Epithelial cell of proximal tubule (primary cell): ENCODE data around the gene GNB1. TPM values are rescaled to one million over a fixed set of nuclear protein-coding genes. Genes with fewer than 3 reads are reported as not detected.

Source experiments
- DNase-seq: peaks from one replicate; pipeline ENCODE4 v3.0.0-alpha.2; 2011; ENCODE audit warnings: low read depth
- H3K4me3 ChIP-seq: 2 replicates; pipeline ENCODE4 v1.5.1; 2011; ENCODE audit warnings: low read depth, mild to moderate bottlenecking, low read length
- total RNA-seq: library from RNA; depleted of rRNA; stranded (reverse); fragments of >200 nt; gene quantifications from 2 replicates; pipeline ENCODE4 v1.2.3, GENCODE V29; 2015
- TF ChIP-seq, protein P1 (sequence below): conservative IDR thresholded peaks from 2 replicates; pipeline ENCODE4 v1.5.1; 2012; ENCODE audit warnings: low read depth, mild to moderate bottlenecking, low read length

GNB1 gene
- total RNA-seq, 1 donor from 2014 or later, result 200 TPM

DNA sequence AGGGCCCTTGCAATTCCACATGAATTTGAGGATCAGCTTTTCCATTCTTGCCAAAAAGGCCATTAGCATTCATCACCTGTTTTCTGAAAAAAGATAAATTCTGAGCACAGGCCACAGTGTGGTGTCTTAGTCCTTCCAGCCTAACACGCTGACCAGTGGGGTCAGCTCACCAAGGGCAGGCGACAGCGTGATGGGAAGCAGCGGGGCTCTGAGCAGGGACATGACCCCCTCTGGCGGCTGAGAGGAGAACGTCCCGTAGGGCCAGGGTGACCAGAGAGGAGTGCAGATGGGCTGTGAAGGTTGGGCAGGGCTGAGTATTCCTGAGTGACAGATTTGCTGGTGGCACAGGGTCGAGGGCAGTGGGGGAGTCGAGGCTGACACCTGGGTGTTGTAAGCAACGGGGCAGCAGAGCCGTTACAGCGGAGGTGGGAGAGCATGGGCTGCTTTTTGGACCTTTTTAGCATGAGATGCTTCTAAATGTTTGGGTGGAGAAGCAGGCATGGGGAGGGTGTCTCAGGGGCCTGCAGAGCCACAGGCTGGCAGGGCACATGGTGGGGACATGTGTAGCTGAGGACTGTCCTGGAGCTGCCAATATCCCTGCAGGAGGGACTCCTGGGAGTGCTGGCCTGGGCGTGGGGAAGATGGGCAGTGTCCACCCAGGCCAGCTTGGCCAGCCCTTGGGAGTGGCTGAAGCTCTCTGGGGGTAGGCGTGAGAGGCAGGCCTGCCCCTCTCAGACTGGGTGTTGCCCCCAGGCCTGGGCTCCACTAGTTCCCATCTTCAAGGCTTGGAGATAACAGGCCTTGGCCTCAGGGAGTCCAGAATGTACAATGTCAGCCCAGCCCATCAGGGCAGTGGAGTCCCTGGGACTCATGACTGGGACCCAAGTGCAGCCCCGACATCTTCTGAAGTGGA, 15.6 kb upstream of the GNB1 start:
- TF ChIP-seq, protein P1, sequence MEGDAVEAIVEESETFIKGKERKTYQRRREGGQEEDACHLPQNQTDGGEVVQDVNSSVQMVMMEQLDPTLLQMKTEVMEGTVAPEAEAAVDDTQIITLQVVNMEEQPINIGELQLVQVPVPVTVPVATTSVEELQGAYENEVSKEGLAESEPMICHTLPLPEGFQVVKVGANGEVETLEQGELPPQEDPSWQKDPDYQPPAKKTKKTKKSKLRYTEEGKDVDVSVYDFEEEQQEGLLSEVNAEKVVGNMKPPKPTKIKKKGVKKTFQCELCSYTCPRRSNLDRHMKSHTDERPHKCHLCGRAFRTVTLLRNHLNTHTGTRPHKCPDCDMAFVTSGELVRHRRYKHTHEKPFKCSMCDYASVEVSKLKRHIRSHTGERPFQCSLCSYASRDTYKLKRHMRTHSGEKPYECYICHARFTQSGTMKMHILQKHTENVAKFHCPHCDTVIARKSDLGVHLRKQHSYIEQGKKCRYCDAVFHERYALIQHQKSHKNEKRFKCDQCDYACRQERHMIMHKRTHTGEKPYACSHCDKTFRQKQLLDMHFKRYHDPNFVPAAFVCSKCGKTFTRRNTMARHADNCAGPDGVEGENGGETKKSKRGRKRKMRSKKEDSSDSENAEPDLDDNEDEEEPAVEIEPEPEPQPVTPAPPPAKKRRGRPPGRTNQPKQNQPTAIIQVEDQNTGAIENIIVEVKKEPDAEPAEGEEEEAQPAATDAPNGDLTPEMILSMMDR, result peak; percentile 98
- no peak overlapping the region for H3K4me3 ChIP-seq
- DNase-seq, result no peak

DNA sequence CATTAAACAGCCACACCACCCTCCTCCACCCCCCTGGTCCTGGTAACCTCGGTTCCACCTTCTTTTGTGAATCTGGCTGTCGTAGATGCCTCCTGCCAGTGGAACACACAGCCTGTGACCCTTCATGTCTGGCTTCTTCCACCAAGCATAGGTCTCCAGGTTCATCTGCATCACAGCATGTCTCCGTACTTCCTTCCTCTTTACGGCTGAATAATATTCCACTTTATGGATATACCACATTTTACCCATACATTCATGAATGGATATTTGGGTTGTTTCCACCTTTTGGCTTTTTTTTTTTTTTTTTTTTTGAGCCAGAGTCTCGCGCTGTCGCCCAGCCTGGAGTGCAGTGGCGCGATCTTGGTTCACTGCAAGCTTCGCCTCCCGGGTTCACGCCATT, 12.3 kb upstream of the GNB1 start:
- TF ChIP-seq, protein P1, result no peak
- no peak for DNase-seq
- no peak overlapping the region for H3K4me3 ChIP-seq

GRCh38 chr1:1901641-1902294, 10.9 kb upstream of the GNB1 start:
- DNase-seq, result no peak
- TF ChIP-seq, protein P1, result no peak
- no peak overlapping the region for H3K4me3 ChIP-seq

GRCh38 chr1:1900883-1901640, 10.2 kb upstream of the GNB1 start:
- TF ChIP-seq, protein P1, result no peak
- DNase-seq, result no peak
- no peak overlapping the region for H3K4me3 ChIP-seq

- TF ChIP-seq, protein P1, result no peak
- DNase-seq, result no peak
- no peak overlapping the region for H3K4me3 ChIP-seq
These were observed 9.1 kb upstream of the GNB1 start for GRCh38 chr1:1899967-1900327.

DNA sequence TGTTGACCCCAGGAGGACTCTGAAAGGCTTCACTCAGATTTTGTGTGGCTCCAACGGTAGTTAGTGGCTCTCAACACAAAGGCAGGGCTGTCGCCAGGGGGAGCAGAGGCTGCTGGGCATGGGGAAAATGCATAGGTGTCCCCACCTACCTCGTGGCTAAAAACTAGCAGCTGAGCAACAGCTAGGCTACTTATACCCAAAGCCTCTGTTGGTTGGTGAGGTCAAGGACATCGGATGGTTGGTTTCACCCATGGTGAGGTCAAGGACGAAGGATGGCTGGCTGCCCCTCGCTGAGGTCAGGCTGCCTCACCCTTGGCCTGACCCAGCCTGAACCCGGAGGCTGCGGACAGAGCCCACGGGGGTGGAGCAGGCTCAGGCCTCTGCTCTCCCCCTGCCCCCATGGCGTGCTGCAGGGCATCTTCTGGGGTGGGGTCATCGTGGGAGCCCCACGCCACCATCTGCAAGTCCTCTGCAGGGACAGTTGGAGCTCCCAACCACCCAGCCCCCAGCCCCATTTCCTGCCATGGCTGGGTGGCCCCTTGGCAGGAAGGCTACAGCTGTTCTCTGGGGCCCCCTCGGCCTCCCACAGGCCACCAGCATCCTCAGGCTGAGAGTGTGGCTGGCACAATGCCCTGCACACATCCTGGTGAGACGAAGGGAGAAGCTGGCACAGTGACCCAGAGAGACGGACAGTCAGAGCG, 8.5 kb upstream of the GNB1 start:
- TF ChIP-seq, protein P1, result no peak
- no peak overlapping the region for H3K4me3 ChIP-seq
- no peak for DNase-seq
